Osteoblast (primary cell): ENCODE data around the gene MAPK12. TPM values are rescaled to one million over a fixed set of nuclear protein-coding genes. Genes with fewer than 3 reads are reported as not detected.
A peak's percentile ranks its signal among the peaks of the same experiment; 100 is the strongest.

Source experiments
- DNase-seq: peaks from one replicate; pipeline ENCODE4 v3.0.0; 2011; ENCODE audit warnings: low spot score, mixed read lengths; ENCODE audit not compliant: insufficient read length; ENCODE audit errors: missing footprints
- H2AFZ ChIP-seq: 2 replicates; pipeline ENCODE4 v1.6.0; 2011; ENCODE audit warnings: mild to moderate bottlenecking, low read length
- H3K27ac ChIP-seq: 2 replicates; pipeline ENCODE4 v1.5.1; 2011; ENCODE audit warnings: mild to moderate bottlenecking, low read depth, low read length, moderate library complexity
- H3K27me3 ChIP-seq: 2 replicates; pipeline ENCODE4 v1.6.0; 2012; ENCODE audit warnings: mild to moderate bottlenecking, control low read depth, inconsistent platforms, low read length, moderate library complexity; ENCODE audit not compliant: insufficient read depth
- H3K36me3 ChIP-seq: 2 replicates; pipeline ENCODE4 v1.5.1; 2011; ENCODE audit warnings: mild to moderate bottlenecking, low read length, control low read depth, moderate library complexity; ENCODE audit not compliant: insufficient read depth
- H3K4me1 ChIP-seq: 2 replicates; pipeline ENCODE4 v1.5.1; 2011; ENCODE audit warnings: mild to moderate bottlenecking, low read length, control low read depth, moderate library complexity; ENCODE audit not compliant: insufficient read depth
- H3K4me2 ChIP-seq: 2 replicates; pipeline ENCODE4 v1.6.0; 2011; ENCODE audit warnings: mild to moderate bottlenecking, low read length; ENCODE audit not compliant: insufficient read depth
- H3K4me3 ChIP-seq: fragments of 200-600 bp; sonication (generic); 3 replicates; pipeline ENCODE4 v1.5.1; 2012; ENCODE audit warnings: mild to moderate bottlenecking, low read length, inconsistent platforms; ENCODE audit not compliant: insufficient read depth
- H3K79me2 ChIP-seq: 2 replicates; pipeline ENCODE4 v1.6.0; 2012; ENCODE audit warnings: mild to moderate bottlenecking, low read length, control low read depth, inconsistent platforms; ENCODE audit not compliant: insufficient read depth
- H3K9me3 ChIP-seq: 2 replicates; pipeline ENCODE4 v1.5.1; 2011; ENCODE audit warnings: low read depth, low read length, control low read depth
- H4K20me1 ChIP-seq: 2 replicates; pipeline ENCODE4 v1.6.0; 2012; ENCODE audit warnings: mild to moderate bottlenecking, low read length, control low read depth; ENCODE audit not compliant: insufficient read depth
- CTCF ChIP-seq: IDR thresholded peaks from 2 replicates; pipeline ENCODE4 v1.5.1; 2011; ENCODE audit warnings: mild to moderate bottlenecking, low read depth, low read length, moderate library complexity; ENCODE audit errors: extremely low read depth
- total RNA-seq: library from RNA; depleted of rRNA; stranded (reverse); fragments of >200 nt; gene quantifications from 2 replicates; pipeline ENCODE4 v1.2.3, GENCODE V29; 2012

MAPK12 gene
- total RNA-seq, 1 donor = 34.0 TPM

DNA sequence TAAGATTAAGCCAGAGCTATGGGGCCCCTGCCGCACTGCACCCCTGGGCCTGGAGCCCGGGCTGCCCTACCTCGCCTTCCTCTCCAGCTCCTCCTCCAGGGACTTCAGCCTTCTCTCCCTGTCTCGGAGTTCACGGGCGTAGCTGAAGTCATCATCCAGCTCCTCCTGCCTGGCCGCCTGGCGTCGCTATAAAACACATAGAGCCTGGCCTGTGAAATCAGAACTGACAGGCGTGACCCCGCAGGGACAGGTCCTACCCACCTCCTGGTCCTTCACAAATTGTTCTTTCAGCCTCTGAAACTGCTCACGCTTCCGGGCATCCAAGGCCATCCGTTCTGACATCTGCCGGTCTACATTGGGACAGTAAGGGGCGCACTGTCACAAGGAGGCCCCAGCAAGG is 37.4 kb downstream of the MAPK12 start:
- Histone ChIP-seq H3K4me2 (no peak overlapping the region), H3K4me3 (no peak overlapping the region), H3K4me1 (no peaks in the 10 kb centered on the region), H3K27me3 (no peaks in the 10 kb centered on the region), H3K36me3 (peaks cover 38% of the 10 kb centered on the region), H2AFZ (no peak overlapping the region), H3K9me3 (no peaks in the 10 kb centered on the region), H4K20me1 (no peaks in the 10 kb centered on the region), H3K27ac (no peak overlapping the region), H3K79me2 (no peaks in the 10 kb centered on the region)
- no peak for TF ChIP-seq CTCF
- peak; percentile 76 for DNase-seq

DNA sequence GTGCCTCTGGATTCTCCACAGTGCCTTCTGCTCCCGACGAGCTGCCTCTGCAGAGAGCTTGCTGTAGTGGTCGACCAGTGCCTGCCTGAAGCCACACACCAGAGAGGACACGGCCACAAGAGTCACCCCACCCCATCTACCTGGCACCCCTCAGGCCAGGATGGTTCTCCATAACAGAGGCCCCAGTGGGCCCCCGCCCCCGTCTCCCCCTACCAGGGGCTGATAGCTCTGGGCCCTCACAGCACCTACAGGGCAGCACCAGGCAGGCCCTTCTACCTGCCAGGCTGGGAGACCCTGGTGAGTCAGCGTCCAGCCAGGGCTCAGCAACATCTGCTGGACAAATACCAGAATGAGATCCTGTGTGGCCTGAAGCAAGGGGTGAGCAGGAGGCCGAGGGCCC is 39.0 kb downstream of the MAPK12 start:
- H3K27ac ChIP-seq = no peak overlapping the region
- DNase-seq = no peak
- H3K9me3 ChIP-seq = no peaks in the 10 kb centered on the region
- no peak for TF ChIP-seq CTCF
- H3K4me1 ChIP-seq = no peaks in the 10 kb centered on the region
- H4K20me1 ChIP-seq = no peaks in the 10 kb centered on the region
- H3K79me2 ChIP-seq = no peaks in the 10 kb centered on the region
- H3K4me2 ChIP-seq = no peak overlapping the region
- no peaks in the 10 kb centered on the region for H3K27me3 ChIP-seq
- no peak overlapping the region for H3K4me3 ChIP-seq
- H2AFZ ChIP-seq = no peak overlapping the region
- H3K36me3 ChIP-seq = peaks cover 50% of the 10 kb centered on the region

GRCh38 chr22:50221410-50222300 is 39.8 kb downstream of the MAPK12 start:
- peak; percentile 85 for DNase-seq
- Histone ChIP-seq H3K79me2 (no peaks in the 10 kb centered on the region), H3K4me2 (no peak overlapping the region), H4K20me1 (peaks cover 3% of the 10 kb centered on the region), H3K27me3 (no peaks in the 10 kb centered on the region), H3K36me3 (peaks cover 59% of the 10 kb centered on the region), H3K4me1 (no peaks in the 10 kb centered on the region), H3K4me3 (no peak overlapping the region), H2AFZ (no peak overlapping the region), H3K9me3 (no peaks in the 10 kb centered on the region), H3K27ac (no peak overlapping the region)
- no peak for TF ChIP-seq CTCF

- Histone ChIP-seq H3K4me3 (no peak overlapping the region), H2AFZ (no peak overlapping the region), H3K79me2 (no peaks in the 10 kb centered on the region), H3K4me1 (no peaks in the 10 kb centered on the region), H3K27me3 (no peaks in the 10 kb centered on the region), H4K20me1 (peaks cover 10% of the 10 kb centered on the region), H3K4me2 (no peak overlapping the region), H3K27ac (no peak overlapping the region), H3K36me3 (peaks cover 60% of the 10 kb centered on the region), H3K9me3 (no peaks in the 10 kb centered on the region)
- TF ChIP-seq CTCF = no peak
- DNase-seq = peak; percentile 49
Observed at GRCh38 chr22:50220603-50221409, 40.7 kb downstream of the MAPK12 start.
